GM23338 (cell line): Measurements from ENCODE around the gene FBXO38. TPM values are rescaled to one million over a fixed set of nuclear protein-coding genes. Genes with fewer than 3 reads are reported as not detected.

Experiments
- ATAC-seq: fragments of 200-7000 bp; cut with Tn5 transposase; 3 replicates; pipeline ENCODE4 v1.9.1; 2020
- DNase-seq: peaks from one replicate; pipeline ENCODE4 v3.0.0-alpha.2; 2015; ENCODE audit warnings: low spot score
- H2AFZ ChIP-seq: fragments of 200-600 bp; sonication (generic); 2 replicates; pipeline ENCODE4 v1.8.0; 2016; ENCODE audit warnings: antibody characterized with exemption, mild to moderate bottlenecking, moderate library complexity
- H3F3A ChIP-seq: fragments of 200-600 bp; sonication (generic); replicated peaks from 2 replicates; pipeline ENCODE4 v1.8.0; 2017; ENCODE audit warnings: antibody characterized with exemption, mixed run types, low read depth
- H3K27ac ChIP-seq: fragments of 200-600 bp; sonication (generic); 2 replicates; pipeline ENCODE4 v1.6.1; 2016; ENCODE audit warnings: low read depth
- H3K27me3 ChIP-seq: fragments of 200-600 bp; sonication (generic); 2 replicates; pipeline ENCODE4 v1.8.0; 2016; ENCODE audit warnings: mild to moderate bottlenecking, mixed run types, moderate library complexity; ENCODE audit not compliant: insufficient read depth
- H3K36me3 ChIP-seq: fragments of 200-600 bp; sonication (generic); 2 replicates; pipeline ENCODE4 v1.8.0; 2016; ENCODE audit warnings: mild to moderate bottlenecking; ENCODE audit not compliant: insufficient read depth
- H3K4me1 ChIP-seq: fragments of 200-600 bp; sonication (generic); 2 replicates; pipeline ENCODE4 v1.8.0; 2016; ENCODE audit warnings: mild to moderate bottlenecking, moderate library complexity; ENCODE audit not compliant: insufficient read depth
- H3K4me2 ChIP-seq: fragments of 200-600 bp; sonication (generic); 2 replicates; pipeline ENCODE4 v1.7.1; 2017; ENCODE audit warnings: mixed run types
- H3K4me3 ChIP-seq: fragments of 200-600 bp; sonication (generic); 2 replicates; pipeline ENCODE4 v1.6.1; 2016; ENCODE audit warnings: mixed run types
- H3K79me2 ChIP-seq: fragments of 200-600 bp; sonication (generic); replicated peaks from 2 replicates; pipeline ENCODE4 v1.8.0; 2017; ENCODE audit warnings: mild to moderate bottlenecking; ENCODE audit not compliant: insufficient read depth
- H3K9me2 ChIP-seq: fragments of 200-600 bp; sonication (generic); 2 replicates; pipeline ENCODE4 v1.8.0; 2017; ENCODE audit not compliant: insufficient read depth
- H4K20me1 ChIP-seq: fragments of 200-600 bp; sonication (generic); replicated peaks from 2 replicates; pipeline ENCODE4 v1.8.0; 2017; ENCODE audit warnings: mild to moderate bottlenecking; ENCODE audit not compliant: insufficient read depth
- H3K27ac Mint-ChIP-seq: 2 replicates; pipeline ENCODE4 v1.8.0; 2020; ENCODE audit warnings: inconsistent platforms, mild to moderate bottlenecking, moderate library complexity, mixed read lengths
- H3K27me3 Mint-ChIP-seq: 3 replicates; pipeline ENCODE4 v1.8.0; 2022; ENCODE audit warnings: low read depth, mild to moderate bottlenecking, moderate library complexity, mixed read lengths, inconsistent platforms; ENCODE audit not compliant: insufficient read depth, poor library complexity
- H3K36me3 Mint-ChIP-seq: 3 replicates; pipeline ENCODE4 v1.8.0; 2021; ENCODE audit warnings: low read depth, mild to moderate bottlenecking, inconsistent platforms, moderate library complexity, mixed read lengths
- H3K4me1 Mint-ChIP-seq: 3 replicates; pipeline ENCODE4 v1.8.0; 2020; ENCODE audit warnings: mild to moderate bottlenecking, inconsistent platforms, mixed read lengths
- H3K4me3 Mint-ChIP-seq: 3 replicates; pipeline ENCODE4 v1.8.0; 2021; ENCODE audit warnings: moderate library complexity, mild to moderate bottlenecking, inconsistent platforms, mixed read lengths
- H3K9me3 Mint-ChIP-seq: 3 replicates; pipeline ENCODE4 v1.8.0; 2020; ENCODE audit warnings: moderate library complexity, mild to moderate bottlenecking, inconsistent platforms, mixed read lengths
- EZH2phosphoT487 ChIP-seq: fragments of 200-600 bp; sonication (generic); IDR thresholded peaks from one replicate; pipeline ENCODE4 v1.8.1; 2018; ENCODE audit warnings: antibody characterized with exemption; ENCODE audit not compliant: unreplicated experiment
- ZNF114 ChIP-seq: fragments of 250-450 bp; sonication (Bioruptor Pico); IDR thresholded peaks from 2 replicates; pipeline ENCODE4 v1.5.0; 2020; ENCODE audit warnings: mild to moderate bottlenecking, moderate library complexity
- polyA plus RNA-seq: library from polyadenylated mRNA; unstranded; fragments of >200 nt; fragmentation: Nextera tagmentation; extraction: Ambion mirVana; gene quantifications from 2 replicates; pipeline ENCODE4 v1.2.1, GENCODE V29; 2016
- total RNA-seq: library from RNA; depleted of rRNA; stranded (reverse); fragments of >200 nt; shearing (Covaris generic); gene quantifications from 2 replicates; pipeline ENCODE4 v1.2.3, GENCODE V29; 2014
- TF ChIP-seq, protein P1 (sequence below), 2 experiments: fragments of 200-600 bp in 1 of 2; sonication (generic) in 1 of 2; conservative IDR thresholded peaks; 2 replicates each; pipeline versions ENCODE4 v1.5.1 to v1.6.1; 2016 to 2017; ENCODE audit warnings: antibody characterized with exemption in 2 of 2, low read depth in 2 of 2, mild to moderate bottlenecking in 2 of 2, moderate library complexity in 1 of 2

The FBXO38 gene
- total and polyA plus RNA-seq, 2 experiments from 2014 or later = 13.3 to 45.6 TPM

- Mint-ChIP-seq H3K36me3 (peaks cover 14% of the 10 kb centered on the region; the same call in 2 of the 3 replicates), H3K9me3 (peaks cover 7% of the 10 kb centered on the region; the same call in 2 of the 3 replicates), H3K27me3 (peaks cover 2% of the 10 kb centered on the region), H3K4me1 (peaks cover 5% of the 10 kb centered on the region; the same call in 2 of the 3 replicates), H3K4me3 (no peak overlapping the region), H3K27ac (no peak overlapping the region)
- no peaks in the 10 kb centered on the region for H3K27me3 ChIP-seq
- no peaks in the 10 kb centered on the region for H3K79me2 ChIP-seq
- no peaks in the 10 kb centered on the region for H3K4me1 ChIP-seq
- TF ChIP-seq, protein P1, sequence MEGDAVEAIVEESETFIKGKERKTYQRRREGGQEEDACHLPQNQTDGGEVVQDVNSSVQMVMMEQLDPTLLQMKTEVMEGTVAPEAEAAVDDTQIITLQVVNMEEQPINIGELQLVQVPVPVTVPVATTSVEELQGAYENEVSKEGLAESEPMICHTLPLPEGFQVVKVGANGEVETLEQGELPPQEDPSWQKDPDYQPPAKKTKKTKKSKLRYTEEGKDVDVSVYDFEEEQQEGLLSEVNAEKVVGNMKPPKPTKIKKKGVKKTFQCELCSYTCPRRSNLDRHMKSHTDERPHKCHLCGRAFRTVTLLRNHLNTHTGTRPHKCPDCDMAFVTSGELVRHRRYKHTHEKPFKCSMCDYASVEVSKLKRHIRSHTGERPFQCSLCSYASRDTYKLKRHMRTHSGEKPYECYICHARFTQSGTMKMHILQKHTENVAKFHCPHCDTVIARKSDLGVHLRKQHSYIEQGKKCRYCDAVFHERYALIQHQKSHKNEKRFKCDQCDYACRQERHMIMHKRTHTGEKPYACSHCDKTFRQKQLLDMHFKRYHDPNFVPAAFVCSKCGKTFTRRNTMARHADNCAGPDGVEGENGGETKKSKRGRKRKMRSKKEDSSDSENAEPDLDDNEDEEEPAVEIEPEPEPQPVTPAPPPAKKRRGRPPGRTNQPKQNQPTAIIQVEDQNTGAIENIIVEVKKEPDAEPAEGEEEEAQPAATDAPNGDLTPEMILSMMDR (conservative IDR thresholded peaks at IDR 0.05; ENCODE audit: low read depth in 2 of 2) = peak; percentile 91 to 97
- no peak for TF ChIP-seq EZH2phosphoT487
- no peak overlapping the region for H3K4me2 ChIP-seq
- H3K4me3 ChIP-seq = no peak overlapping the region
- no peaks in the 10 kb centered on the region; the same call in 1 of the 2 replicates for H3K9me2 ChIP-seq
- ATAC-seq (peak; percentile 100), DNase-seq (peak; percentile 88)
- no peaks in the 10 kb centered on the region for H4K20me1 ChIP-seq
- H3K27ac ChIP-seq = no peak overlapping the region
- H3F3A ChIP-seq = no peaks in the 10 kb centered on the region
- H3K36me3 ChIP-seq = no peaks in the 10 kb centered on the region
- H2AFZ ChIP-seq = no peak overlapping the region
Observed at GRCh38 chr5:148374690-148375360, 8.9 kb upstream of the FBXO38 start.

DNA sequence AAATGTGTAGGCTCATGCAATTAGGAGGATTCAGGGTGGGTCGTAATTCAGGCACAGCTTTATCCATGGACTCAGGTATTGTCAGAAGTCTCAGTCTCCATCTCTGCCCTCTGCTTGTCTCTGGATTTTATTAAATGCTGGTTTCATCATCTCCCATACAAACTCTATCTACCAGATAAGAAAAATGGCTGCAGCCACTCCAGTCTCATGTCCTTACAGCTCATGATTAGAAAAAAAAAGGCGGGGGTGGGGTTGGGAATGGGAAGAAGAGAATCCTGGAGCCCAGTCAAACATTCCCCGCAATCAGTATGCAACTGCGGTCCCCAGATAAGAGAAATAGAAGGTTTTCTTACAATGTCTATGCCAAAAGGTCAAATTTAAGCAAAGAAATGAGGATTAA, 7.6 kb upstream of the FBXO38 start:
- Mint-ChIP-seq H3K4me3 (no peak overlapping the region), H3K4me1 (peaks cover 5% of the 10 kb centered on the region; the same call in 2 of the 3 replicates), H3K9me3 (peaks cover 7% of the 10 kb centered on the region; the same call in 2 of the 3 replicates), H3K27ac (no peak overlapping the region), H3K27me3 (peaks cover 2% of the 10 kb centered on the region), H3K36me3 (peaks cover 14% of the 10 kb centered on the region; the same call in 2 of the 3 replicates)
- Histone ChIP-seq H2AFZ (no peak overlapping the region), H4K20me1 (no peaks in the 10 kb centered on the region), H3K4me2 (no peak overlapping the region), H3K79me2 (no peaks in the 10 kb centered on the region), H3K4me1 (no peaks in the 10 kb centered on the region), H3K27ac (no peak overlapping the region), H3F3A (no peaks in the 10 kb centered on the region), H3K36me3 (no peaks in the 10 kb centered on the region), H3K4me3 (no peak overlapping the region), H3K27me3 (no peaks in the 10 kb centered on the region), H3K9me2 (no peaks in the 10 kb centered on the region)
- TF ChIP-seq ZNF114 (CRISPR knock-in tag) = no peak
- no peak for ATAC-seq
- DNase-seq = no peak

DNA sequence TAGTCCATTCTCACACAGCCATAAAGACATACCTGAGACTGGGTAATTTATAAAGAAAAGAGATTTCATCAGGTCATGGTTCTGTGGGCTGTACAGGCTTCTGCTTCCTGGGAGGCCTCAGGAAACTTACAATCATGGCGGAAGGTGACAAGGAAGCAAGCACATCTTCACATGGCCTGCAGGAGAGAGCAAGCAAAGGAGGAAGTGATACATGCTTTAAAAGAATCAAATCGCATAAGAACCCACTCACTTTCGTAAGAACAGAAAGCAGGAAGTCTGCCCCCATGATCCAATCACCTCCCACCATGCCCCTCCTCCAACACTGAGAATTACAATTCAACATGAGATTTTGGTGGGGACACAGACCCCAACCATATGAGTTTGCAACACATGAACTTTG, 5.1 kb upstream of the FBXO38 start:
- Mint-ChIP-seq H3K27me3 (peaks cover 2% of the 10 kb centered on the region), H3K27ac (no peak overlapping the region), H3K9me3 (peaks cover 7% of the 10 kb centered on the region; the same call in 2 of the 3 replicates), H3K4me3 (no peak overlapping the region), H3K36me3 (peaks cover 14% of the 10 kb centered on the region; the same call in 2 of the 3 replicates), H3K4me1 (peaks cover 12% of the 10 kb centered on the region; the same call in 2 of the 3 replicates)
- H3K4me3 ChIP-seq = no peak overlapping the region
- no peak for TF ChIP-seq EZH2phosphoT487
- H3K79me2 ChIP-seq = no peaks in the 10 kb centered on the region
- no peak overlapping the region for H3K27ac ChIP-seq
- H3K36me3 ChIP-seq = no peaks in the 10 kb centered on the region
- no peaks in the 10 kb centered on the region for H3K9me2 ChIP-seq
- H3K4me2 ChIP-seq = no peak overlapping the region
- H4K20me1 ChIP-seq = no peaks in the 10 kb centered on the region
- H2AFZ ChIP-seq = no peak overlapping the region
- no peaks in the 10 kb centered on the region for H3F3A ChIP-seq
- H3K27me3 ChIP-seq = no peaks in the 10 kb centered on the region
- ATAC-seq = no peak
- H3K4me1 ChIP-seq = peaks cover 7% of the 10 kb centered on the region; the same call in 1 of the 2 replicates
- no peak for DNase-seq
